HL-60 (cell line): ENCODE data around the gene LRRC74A.

Source experiments
- CTCF ChIP-seq: IDR thresholded peaks from one replicate; pipeline ENCODE4 v1.5.1; 2011; ENCODE audit warnings: low read length, control low read depth, inconsistent platforms; ENCODE audit not compliant: insufficient read depth
- POLR2AphosphoS5 ChIP-seq: IDR thresholded peaks from 2 replicates; pipeline ENCODE4 v1.6.1; 2012; ENCODE audit warnings: low read depth

- TF ChIP-seq CTCF (no peak), POLR2AphosphoS5 (no peak)
Observed at GRCh38 chr14:76894308-76894707, 68.1 kb downstream of the LRRC74A start.
